Astrocyte (in vitro differentiated cells and primary cell): ENCODE results near the gene FAM184B. TPM values are rescaled to one million over a fixed set of nuclear protein-coding genes. Genes with fewer than 3 reads are reported as not detected.

Experiments
- DNase-seq: peaks from one replicate; pipeline ENCODE4 v3.0.0-alpha.2; 2010; ENCODE audit warnings: low read depth
- FAIRE-seq: peaks from 2 replicates; lab custom pipeline; 2011; peaks lifted over from hg19 to GRCh38; lab: Jason Lieb, UNC
- H2AFZ ChIP-seq: 2 replicates; pipeline ENCODE4 v1.6.0; 2012; ENCODE audit warnings: low read depth, low read length, inconsistent platforms
- H3K27ac ChIP-seq: 2 replicates; pipeline ENCODE4 v1.5.1; 2011; ENCODE audit warnings: low read depth, low read length, inconsistent platforms
- H3K27me3 ChIP-seq: 2 replicates; pipeline ENCODE4 v1.6.0; 2011; ENCODE audit warnings: low read length, inconsistent platforms; ENCODE audit not compliant: insufficient read depth
- H3K36me3 ChIP-seq: 2 replicates; pipeline ENCODE4 v1.5.1; 2011; ENCODE audit warnings: low read length, inconsistent platforms; ENCODE audit not compliant: insufficient read depth
- H3K4me1 ChIP-seq: 2 replicates; pipeline ENCODE4 v1.5.1; 2011; ENCODE audit warnings: low read length, inconsistent platforms; ENCODE audit not compliant: insufficient read depth
- H3K4me2 ChIP-seq: 2 replicates; pipeline ENCODE4 v1.6.0; 2012; ENCODE audit warnings: low read length, inconsistent platforms
- H3K4me3 ChIP-seq: 2 replicates; pipeline ENCODE4 v1.5.1; 2011; ENCODE audit warnings: low read depth, mild to moderate bottlenecking, low read length, inconsistent platforms; ENCODE audit not compliant: insufficient read depth
- H3K79me2 ChIP-seq: 2 replicates; pipeline ENCODE4 v1.6.0; 2012; ENCODE audit warnings: mild to moderate bottlenecking, low read length, inconsistent platforms; ENCODE audit not compliant: insufficient read depth
- H3K9ac ChIP-seq: 2 replicates; pipeline ENCODE4 v1.6.0; 2012; ENCODE audit warnings: mild to moderate bottlenecking, low read length, inconsistent platforms
- H3K9me3 ChIP-seq: 2 replicates; pipeline ENCODE4 v1.5.1; 2012; ENCODE audit warnings: low read depth, mild to moderate bottlenecking, low read length, inconsistent platforms; ENCODE audit not compliant: insufficient read depth
- H4K20me1 ChIP-seq: 2 replicates; pipeline ENCODE4 v1.6.0; 2012; ENCODE audit warnings: low read length, inconsistent platforms; ENCODE audit not compliant: insufficient read depth
- H3K27ac Mint-ChIP-seq: one replicate; pipeline ENCODE4 v1.8.0; 2021; ENCODE audit warnings: mild to moderate bottlenecking, mixed read lengths; ENCODE audit not compliant: unreplicated experiment
- H3K27me3 Mint-ChIP-seq: one replicate; pipeline ENCODE4 v1.8.0; 2021; ENCODE audit warnings: low read depth, mixed read lengths; ENCODE audit not compliant: unreplicated experiment
- H3K36me3 Mint-ChIP-seq: one replicate; pipeline ENCODE4 v1.8.0; 2021; ENCODE audit warnings: low read depth, mixed read lengths; ENCODE audit not compliant: unreplicated experiment
- H3K4me1 Mint-ChIP-seq: one replicate; pipeline ENCODE4 v1.8.0; 2021; ENCODE audit warnings: low read depth, mixed read lengths; ENCODE audit not compliant: unreplicated experiment
- H3K4me3 Mint-ChIP-seq: one replicate; pipeline ENCODE4 v1.8.0; 2021; ENCODE audit warnings: mild to moderate bottlenecking, moderate library complexity, mixed read lengths; ENCODE audit not compliant: unreplicated experiment
- H3K9me3 Mint-ChIP-seq: one replicate; pipeline ENCODE4 v1.8.0; 2021; ENCODE audit warnings: mild to moderate bottlenecking, mixed read lengths; ENCODE audit not compliant: unreplicated experiment
- EZH2 ChIP-seq: IDR thresholded peaks from 2 replicates; pipeline ENCODE4 v1.6.1; 2012; ENCODE audit warnings: mild to moderate bottlenecking, low read length, inconsistent platforms; ENCODE audit not compliant: insufficient read depth
- total RNA-seq: library from RNA; stranded (reverse); gene quantifications from 2 replicates; pipeline ENCODE4 v1.2.1, GENCODE V29; 2021
- TF ChIP-seq, protein P1 (sequence below): IDR thresholded peaks from 2 replicates; pipeline ENCODE4 v1.5.1; 2011; ENCODE audit warnings: low read depth, mild to moderate bottlenecking, inconsistent platforms, low read length, moderate library complexity; ENCODE audit not compliant: insufficient read depth

The FAM184B gene
- total RNA-seq, 1 donor from 2014 or later, result 0.54 TPM

DNA sequence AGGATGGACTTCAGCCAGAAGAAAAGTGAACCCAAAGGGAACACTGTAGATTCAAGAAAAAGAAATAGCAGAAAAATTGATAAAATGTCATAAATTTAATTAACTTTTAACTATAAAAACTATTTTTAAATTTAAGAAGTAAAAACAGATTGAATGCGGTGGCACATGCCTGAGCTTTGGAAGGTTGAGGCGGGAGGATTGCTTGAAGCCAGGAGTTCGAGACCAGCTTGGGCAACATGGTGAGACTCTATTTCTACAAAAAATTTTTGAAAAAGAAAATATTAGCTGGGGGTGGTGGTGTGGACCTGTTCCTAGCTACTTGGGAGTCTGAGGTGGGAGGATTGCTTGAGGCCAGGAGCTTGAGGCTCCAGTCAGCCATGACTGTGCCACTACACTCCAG is 3.0 kb downstream of the FAM184B start:
- Histone ChIP-seq H3K27ac (no peak overlapping the region), H3K27me3 (peaks cover 13% of the 10 kb centered on the region), H3K9me3 (no peaks in the 10 kb centered on the region), H3K36me3 (no peaks in the 10 kb centered on the region), H3K79me2 (no peaks in the 10 kb centered on the region), H3K4me1 (peaks cover 14% of the 10 kb centered on the region), H4K20me1 (no peaks in the 10 kb centered on the region), H3K4me2 (no peak overlapping the region), H3K4me3 (no peak overlapping the region), H3K9ac (no peak overlapping the region), H2AFZ (no peak overlapping the region)
- H3K9me3 Mint-ChIP-seq, result peaks cover under 1% of the 10 kb centered on the region
- H3K27ac Mint-ChIP-seq, result no peak overlapping the region
- no peak overlapping the region for H3K4me3 Mint-ChIP-seq
- peaks cover 12% of the 10 kb centered on the region for H3K4me1 Mint-ChIP-seq
- FAIRE-seq (no peak), DNase-seq (no peak)
- peaks cover 23% of the 10 kb centered on the region for H3K27me3 Mint-ChIP-seq
- TF ChIP-seq EZH2, result no peak
- TF ChIP-seq, protein P1, sequence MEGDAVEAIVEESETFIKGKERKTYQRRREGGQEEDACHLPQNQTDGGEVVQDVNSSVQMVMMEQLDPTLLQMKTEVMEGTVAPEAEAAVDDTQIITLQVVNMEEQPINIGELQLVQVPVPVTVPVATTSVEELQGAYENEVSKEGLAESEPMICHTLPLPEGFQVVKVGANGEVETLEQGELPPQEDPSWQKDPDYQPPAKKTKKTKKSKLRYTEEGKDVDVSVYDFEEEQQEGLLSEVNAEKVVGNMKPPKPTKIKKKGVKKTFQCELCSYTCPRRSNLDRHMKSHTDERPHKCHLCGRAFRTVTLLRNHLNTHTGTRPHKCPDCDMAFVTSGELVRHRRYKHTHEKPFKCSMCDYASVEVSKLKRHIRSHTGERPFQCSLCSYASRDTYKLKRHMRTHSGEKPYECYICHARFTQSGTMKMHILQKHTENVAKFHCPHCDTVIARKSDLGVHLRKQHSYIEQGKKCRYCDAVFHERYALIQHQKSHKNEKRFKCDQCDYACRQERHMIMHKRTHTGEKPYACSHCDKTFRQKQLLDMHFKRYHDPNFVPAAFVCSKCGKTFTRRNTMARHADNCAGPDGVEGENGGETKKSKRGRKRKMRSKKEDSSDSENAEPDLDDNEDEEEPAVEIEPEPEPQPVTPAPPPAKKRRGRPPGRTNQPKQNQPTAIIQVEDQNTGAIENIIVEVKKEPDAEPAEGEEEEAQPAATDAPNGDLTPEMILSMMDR, result no peak
- no peaks in the 10 kb centered on the region for H3K36me3 Mint-ChIP-seq

DNA sequence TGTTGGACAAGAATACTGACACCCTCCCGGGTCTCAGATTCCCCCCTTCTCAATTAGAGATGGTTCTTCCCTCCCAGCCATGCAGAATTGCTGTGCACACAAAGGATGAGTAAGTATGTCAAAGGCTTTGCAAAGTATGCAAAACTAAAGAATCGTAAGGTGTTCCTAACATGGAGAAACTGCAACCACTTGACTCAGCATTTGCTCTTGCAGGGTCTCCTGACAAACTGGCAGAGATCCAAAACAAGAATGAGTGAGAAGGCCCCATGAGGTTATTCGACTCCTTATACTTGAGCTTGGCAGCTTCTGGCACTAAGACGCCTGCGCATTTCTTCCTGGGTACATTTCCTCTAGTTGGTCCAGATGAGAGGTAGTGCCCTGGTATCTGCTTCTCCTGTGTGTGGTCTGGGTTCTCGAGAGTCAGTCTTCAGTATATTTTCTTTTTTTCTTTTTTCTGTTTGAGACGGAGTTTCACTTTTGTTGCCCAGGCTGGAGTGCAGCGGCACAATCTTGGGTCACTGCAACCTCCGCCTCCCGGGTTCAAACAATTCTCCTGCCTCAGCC is 8.2 kb downstream of the FAM184B start:
- Histone ChIP-seq H3K9ac (no peak overlapping the region), H3K79me2 (no peaks in the 10 kb centered on the region), H2AFZ (no peak overlapping the region), H3K4me2 (no peak overlapping the region), H3K36me3 (no peaks in the 10 kb centered on the region), H4K20me1 (no peaks in the 10 kb centered on the region), H3K9me3 (no peaks in the 10 kb centered on the region), H3K4me1 (no peaks in the 10 kb centered on the region), H3K27ac (no peak overlapping the region), H3K27me3 (no peaks in the 10 kb centered on the region), H3K4me3 (no peak overlapping the region)
- DNase-seq, result no peak
- peaks cover 2% of the 10 kb centered on the region for H3K9me3 Mint-ChIP-seq
- H3K36me3 Mint-ChIP-seq, result no peaks in the 10 kb centered on the region
- no peak for TF ChIP-seq EZH2
- TF ChIP-seq, protein P1, result no peak
- H3K4me1 Mint-ChIP-seq, result peaks cover 17% of the 10 kb centered on the region
- FAIRE-seq, result no peak
- no peak overlapping the region for H3K27ac Mint-ChIP-seq
- no peak overlapping the region for H3K4me3 Mint-ChIP-seq
- no peaks in the 10 kb centered on the region for H3K27me3 Mint-ChIP-seq

DNA sequence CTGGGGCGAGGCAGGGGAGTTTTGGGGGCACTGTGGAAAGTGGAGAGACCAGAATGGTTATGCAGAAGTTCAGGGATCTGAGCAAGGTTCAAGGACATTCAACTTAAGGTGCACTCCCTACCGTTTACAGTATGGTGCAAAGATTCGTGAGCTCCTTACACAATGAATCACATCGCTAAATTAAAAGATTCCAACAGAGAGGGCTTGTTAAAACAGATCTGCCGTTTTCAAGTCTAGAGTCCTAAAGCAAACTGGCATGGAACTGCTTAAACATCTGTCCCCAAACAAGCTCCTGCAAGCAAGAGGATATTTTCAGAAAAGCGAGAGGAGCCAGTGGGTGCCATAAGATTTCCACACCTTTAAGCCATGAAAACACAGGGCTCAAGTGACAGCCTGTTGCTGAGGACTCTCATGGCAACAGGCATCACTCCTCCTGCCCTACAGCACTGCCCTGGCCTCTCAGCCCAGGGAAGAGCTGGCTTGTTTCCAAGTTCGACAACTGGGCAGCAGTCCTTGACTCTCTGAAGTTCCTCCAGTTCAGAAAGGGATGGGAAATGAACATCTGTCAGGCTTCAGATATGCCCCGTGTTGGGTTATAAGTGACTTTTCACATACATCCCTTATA is 10.0 kb downstream of the FAM184B start:
- Mint-ChIP-seq H3K36me3 (no peaks in the 10 kb centered on the region), H3K27me3 (no peaks in the 10 kb centered on the region)

More for the DNA sequence above, 10.0 kb downstream of the FAM184B start:
- Histone ChIP-seq H3K9ac (no peak overlapping the region), H3K36me3 (no peaks in the 10 kb centered on the region), H3K4me2 (peak overlapping the region; percentile 19), H4K20me1 (no peaks in the 10 kb centered on the region), H2AFZ (no peak overlapping the region), H3K4me3 (no peak overlapping the region), H3K27me3 (no peaks in the 10 kb centered on the region), H3K4me1 (no peaks in the 10 kb centered on the region), H3K79me2 (no peaks in the 10 kb centered on the region), H3K9me3 (no peaks in the 10 kb centered on the region), H3K27ac (no peak overlapping the region)
- Mint-ChIP-seq H3K4me3 (no peak overlapping the region), H3K27ac (no peak overlapping the region), H3K9me3 (peaks cover 2% of the 10 kb centered on the region), H3K4me1 (peaks cover 17% of the 10 kb centered on the region)
- no peak for TF ChIP-seq EZH2
- FAIRE-seq, result no peak
- no peak for DNase-seq
